GM19025 (cell line): ENCODE data around the gene AGAP1.

Experiments used
- ATAC-seq: cut with Tn5 transposase; IDR thresholded peaks from one replicate; pipeline ENCODE4 v1.9.1; 2021; ENCODE audit warnings: mild to moderate bottlenecking, low read depth, moderate library complexity; ENCODE audit not compliant: unreplicated experiment

AGAP1 gene

GRCh38 chr2:235960716-235961640 lies 467.1 kb downstream of the AGAP1 start:
- ATAC-seq: no peak

- ATAC-seq: no peak
Measured at GRCh38 chr2:235961711-235962110, 467.9 kb downstream of the AGAP1 start.

GRCh38 chr2:235963853-235964577 lies 470.2 kb downstream of the AGAP1 start:
- no peak for ATAC-seq

GRCh38 chr2:235964787-235965390 lies 471.0 kb downstream of the AGAP1 start:
- ATAC-seq: no peak

GRCh38 chr2:235966396-235966795 lies 472.6 kb downstream of the AGAP1 start:
- no peak for ATAC-seq

- no peak for ATAC-seq
Measured at GRCh38 chr2:235966932-235967757, 473.3 kb downstream of the AGAP1 start.

GRCh38 chr2:235968155-235968554 lies 474.3 kb downstream of the AGAP1 start:
- ATAC-seq: no peak

- ATAC-seq: no peak
Measured at GRCh38 chr2:235968616-235969324, 474.9 kb downstream of the AGAP1 start.

GRCh38 chr2:235970204-235971040 lies 476.6 kb downstream of the AGAP1 start:
- ATAC-seq: no peak

GRCh38 chr2:235976516-235976915 lies 482.7 kb downstream of the AGAP1 start:
- ATAC-seq: no peak

- no peak for ATAC-seq
Measured at GRCh38 chr2:235976956-235977355, 483.1 kb downstream of the AGAP1 start.

- no peak for ATAC-seq
Measured at GRCh38 chr2:235977445-235977844, 483.6 kb downstream of the AGAP1 start.

- ATAC-seq: no peak
Measured at GRCh38 chr2:235978022-235978421, 484.2 kb downstream of the AGAP1 start.

- no peak for ATAC-seq
Measured at GRCh38 chr2:235979037-235979436, 485.2 kb downstream of the AGAP1 start.

GRCh38 chr2:235979753-235980435 lies 486.1 kb downstream of the AGAP1 start:
- no peak for ATAC-seq

GRCh38 chr2:235981631-235982030 lies 487.8 kb downstream of the AGAP1 start:
- no peak for ATAC-seq

- ATAC-seq: no peak
Measured at GRCh38 chr2:235983016-235983415, 489.2 kb downstream of the AGAP1 start.

- ATAC-seq: no peak
Measured at GRCh38 chr2:235984552-235984951, 490.7 kb downstream of the AGAP1 start.
